Right lobe of liver (tissue), 6 donors: Measurements from ENCODE around the gene ALDH1L1. TPM values are rescaled to one million over a fixed set of nuclear protein-coding genes. Genes with fewer than 3 reads are reported as not detected.

Experiments used
- ATAC-seq, 4 donors: fragments of 200-7000 bp; cut with Tn5 transposase; one replicate each; pipeline ENCODE4 v1.9.1; 2020; ENCODE audit warnings: mild to moderate bottlenecking in 4 of 4, moderate library complexity in 4 of 4
- DNase-seq, 3 donors: peaks; one replicate each; pipeline ENCODE4 v3.0.0-alpha.2; 2020
- H3K27ac ChIP-seq, 3 donors: fragments of 200-600 bp; one replicate each; pipeline ENCODE4 v1.8.0; 2022
- H3K27me3 ChIP-seq, 2 donors: fragments of 200-600 bp; one replicate each; pipeline ENCODE4 v1.8.0; 2022
- H3K36me3 ChIP-seq, 4 donors: fragments of 200-600 bp; sonication (generic) in 1 of 4; one replicate each; pipeline versions ENCODE4 v1.5.1 to v1.8.0; 2017 to 2022; ENCODE audit warnings: control low read depth in 1 of 4
- H3K4me1 ChIP-seq, 4 donors: fragments of 200-600 bp; sonication (generic) in 1 of 4; one replicate each; pipeline versions ENCODE4 v1.5.1 to v1.8.0; 2017 to 2022; ENCODE audit warnings: control low read depth in 1 of 4
- H3K4me3 ChIP-seq, 3 donors: fragments of 200-600 bp; one replicate each; pipeline ENCODE4 v1.8.0; 2022
- H3K9me3 ChIP-seq, 4 donors: fragments of 200-600 bp; sonication (generic) in 1 of 4; one replicate each; pipeline versions ENCODE4 v1.5.1 to v1.8.0; 2017 to 2022; ENCODE audit warnings: control low read depth in 1 of 4
- CTCF ChIP-seq, 4 donors: fragments of 200-600 bp in 3 of 4; fragments of 450-650 bp in 1 of 4; IDR thresholded peaks; one replicate each; pipeline versions ENCODE4 v1.5.1 to v1.8.0; 2016 to 2022; ENCODE audit warnings: antibody characterized with exemption in 4 of 4, mild to moderate bottlenecking in 2 of 4
- POLR2A ChIP-seq: fragments of 450-650 bp; IDR thresholded peaks from one replicate; pipeline ENCODE4 v1.6.1; 2017; ENCODE audit warnings: antibody characterized with exemption, mild to moderate bottlenecking
- WGBS: methylation state at CpG from one replicate; pipeline ENCODE4 v1.1.6; 2018; ENCODE audit warnings: low coverage, low lambda C conversion rate; ENCODE audit not compliant: insufficient coverage; ENCODE audit errors: missing lambda C conversion rate; 5-methylcytosine and 5-hydroxymethylcytosine counted together
- intact Hi-C, 2 donors: fragments of 100-400 bp; cut with DNase I; formaldehyde crosslinking; loops; one replicate each; pipeline versions ENCODE4 v1.11.2 to v1.14.1; 2022
- total RNA-seq, 6 experiments: library from RNA; depleted of rRNA in 2 of 6; stranded (reverse); fragments of >200 nt in 2 of 6; fragmentation: NEBNext Ultra II Directional in 3 of 6; extraction: Animal tissue kit (Norgen Biotek cat#: 25700) in 3 of 6; gene quantifications; one replicate each; pipeline versions ENCODE4 v1.1.0 to v1.2.4, GENCODE V29; 2016 to 2023
- donor health status: DM: no; HTN: yes; CAD: no.
- donor health status: DM: no; HTN: no; CAD: no.
- donor health status: DM: no; HTN: no; CAD: no.
- donor health status: DM: no; HTN: yes; CAD: no.
- donor health status: DM: no; HTN: yes; CAD: no.

ALDH1L1 gene
- total RNA-seq, 6 experiments from 2014 or later: 94.9 to 962 (median 353) TPM

GRCh38 chr3:126133606-126134005 lies 46.8 kb downstream of the ALDH1L1 start:
- H3K4me1 ChIP-seq: no peaks in the 10 kb centered on the region
- H3K4me3 ChIP-seq: no peak overlapping the region
- no peak for TF ChIP-seq CTCF (IDR thresholded peaks at IDR 0.05)
- no peak for TF ChIP-seq POLR2A
- intact Hi-C loops: loop anchor here (10.0 kb wide), 2 partner anchors 71 to 261 kb away; partner anchors contain the start of gene CFAP100 (in 1 of the 2)
- ATAC-seq (no peak), DNase-seq (peak; percentile 15 to 46 (median 42))
- no peak overlapping the region for H3K27ac ChIP-seq
- 80% methylated on average over 1 of the region's 6 CpGs for WGBS
- H3K27me3 ChIP-seq: no peaks in the 10 kb centered on the region
- peaks cover 0 to 98% (median 37%) of the 10 kb centered on the region in 4 donors for H3K36me3 ChIP-seq
- no peaks in the 10 kb centered on the region for H3K9me3 ChIP-seq

GRCh38 chr3:126132751-126133511 lies 47.5 kb downstream of the ALDH1L1 start:
- Histone ChIP-seq H3K36me3 (peaks cover 0 to 95% (median 36%) of the 10 kb centered on the region in 4 donors), H3K27me3 (no peaks in the 10 kb centered on the region), H3K27ac (no peak overlapping the region), H3K9me3 (no peaks in the 10 kb centered on the region), H3K4me3 (no peak overlapping the region), H3K4me1 (no peaks in the 10 kb centered on the region)
- intact Hi-C loops: loop anchor here (10.0 kb wide), 2 partner anchors 72 to 262 kb away; partner anchors contain the start of gene CFAP100 (in 1 of the 2)
- 61% methylated on average over 9 of the region's 14 CpGs for WGBS
- no peak for TF ChIP-seq CTCF (IDR thresholded peaks at IDR 0.05)
- TF ChIP-seq POLR2A: no peak
- DNase-seq (peak; percentile 3 to 40 (median 33)), ATAC-seq (no peak)

GRCh38 chr3:126131881-126132750 lies 48.3 kb downstream of the ALDH1L1 start:
- no peak overlapping the region for H3K4me3 ChIP-seq
- H3K27me3 ChIP-seq: no peaks in the 10 kb centered on the region
- no peaks in the 10 kb centered on the region for H3K4me1 ChIP-seq
- TF ChIP-seq CTCF (IDR thresholded peaks at IDR 0.05) (no peak), POLR2A (no peak)
- DNase-seq: peak; percentile 8 to 51 (median 39)
- WGBS: 48% methylated on average over 5 of the region's 16 CpGs
- H3K36me3 ChIP-seq: peaks cover 0 to 95% (median 34%) of the 10 kb centered on the region in 4 donors
- H3K9me3 ChIP-seq: no peaks in the 10 kb centered on the region
- H3K27ac ChIP-seq: no peak overlapping the region
- ATAC-seq: peak in 1 of 4 donors; percentile 1
- intact Hi-C loops: loop anchor here (10.0 kb wide), 2 partner anchors 73 to 263 kb away; partner anchors contain the start of gene CFAP100 (in 1 of the 2)

- Histone ChIP-seq H3K27me3 (no peaks in the 10 kb centered on the region), H3K27ac (no peak overlapping the region), H3K4me1 (no peaks in the 10 kb centered on the region), H3K36me3 (peaks cover 0 to 95% (median 29%) of the 10 kb centered on the region in 4 donors), H3K4me3 (no peak overlapping the region), H3K9me3 (no peaks in the 10 kb centered on the region)
- peak in 1 of 4 donors; percentile 0 for ATAC-seq
- 87% methylated on average over 3 of the region's 19 CpGs for WGBS
- DNase-seq: peak; percentile 15 to 53 (median 41)
- intact Hi-C loops: loop anchor here (10.0 kb wide), 2 partner anchors 74 to 264 kb away; partner anchors contain the start of gene CFAP100 (in 1 of the 2)
- no peak for TF ChIP-seq CTCF (IDR thresholded peaks at IDR 0.05)
- no peak for TF ChIP-seq POLR2A
These were observed 49.2 kb downstream of the ALDH1L1 start for GRCh38 chr3:126130981-126131745.
